ENCODE data around the gene STAG1.

- no peak for TF ChIP-seq CTCF (IDR thresholded peaks at IDR 0.05; ENCODE audit: low read depth, low read length)
- no peak for TF ChIP-seq EZH2phosphoT487 (IDR thresholded peaks at IDR 0.05; ENCODE audit: low read depth)
Measured at GRCh38 chr3:136465296-136465695, 286.9 kb downstream of the STAG1 start.

All from OCI-LY3 (cell line).